ENCODE results near the gene TMEM174.

Gene TMEM174

DNA sequence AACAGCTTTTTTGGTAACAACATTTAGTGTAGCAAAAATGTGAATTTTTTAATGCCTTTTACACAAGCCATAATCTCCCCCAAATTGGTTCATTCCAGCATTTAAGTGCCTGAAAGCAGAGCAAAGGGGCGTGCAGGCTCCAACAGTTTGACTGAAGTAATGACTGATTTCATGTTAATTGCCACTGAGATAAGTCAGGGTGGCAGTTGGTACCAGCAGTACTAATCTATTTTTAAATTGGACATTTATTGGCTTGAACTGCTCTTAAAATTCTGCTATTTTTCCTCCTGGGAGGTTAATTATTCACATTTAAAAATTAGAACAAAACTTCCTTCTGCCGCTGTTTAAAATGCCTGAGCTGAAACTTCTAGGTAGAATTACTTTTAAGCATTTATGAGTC lies 40.2 kb upstream of the TMEM174 start:
- DNase-seq (ENCODE audit: extremely low read depth, low read depth) = no peak
- no peak for TF ChIP-seq CTCF (IDR thresholded peaks at IDR 0.05; ENCODE audit: low read depth, low read length)

GRCh38 chr5:73135021-73135420 lies 38.0 kb upstream of the TMEM174 start:
- TF ChIP-seq CTCF (IDR thresholded peaks at IDR 0.05; ENCODE audit: low read depth, low read length) = no peak
- DNase-seq (ENCODE audit: extremely low read depth, low read depth) = no peak

- peak; percentile 5 for DNase-seq (ENCODE audit: extremely low read depth, low read depth)
- TF ChIP-seq CTCF (IDR thresholded peaks at IDR 0.05; ENCODE audit: low read depth, low read length) = peak; percentile 54
These were observed 37.5 kb upstream of the TMEM174 start for GRCh38 chr5:73135429-73136054.

DNA sequence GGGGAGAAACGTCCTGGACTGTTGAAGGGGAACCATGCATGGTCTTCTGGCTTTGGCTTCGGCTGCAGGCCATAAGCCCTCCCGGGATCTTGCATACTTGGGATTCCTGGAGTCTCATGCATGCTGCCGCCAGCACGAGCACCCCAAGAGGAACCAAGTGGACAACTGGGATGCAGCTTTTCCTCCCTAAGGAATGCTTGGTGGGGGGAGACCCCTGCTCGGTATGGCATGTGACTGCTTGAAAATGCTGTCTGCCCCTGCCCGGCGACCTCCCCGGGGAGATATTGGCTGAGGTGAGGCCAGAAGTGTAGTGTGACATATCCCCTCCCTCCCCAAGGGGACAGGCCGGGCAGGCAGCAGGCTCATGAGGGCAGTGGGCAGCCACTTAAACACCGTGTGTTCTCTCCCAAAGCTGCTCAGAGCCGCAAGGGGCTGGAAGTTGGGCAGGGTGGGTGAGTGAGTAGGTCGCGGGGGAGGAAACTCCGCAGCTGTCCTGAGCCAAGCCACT lies 36.9 kb upstream of the TMEM174 start:
- no peak for DNase-seq (ENCODE audit: extremely low read depth, low read depth)

GRCh38 chr5:73137563-73138530 lies 35.1 kb upstream of the TMEM174 start:
- TF ChIP-seq CTCF (IDR thresholded peaks at IDR 0.05; ENCODE audit: low read depth, low read length) = no peak
- no peak for DNase-seq (ENCODE audit: extremely low read depth, low read depth)

More for the DNA sequence above, 36.9 kb upstream of the TMEM174 start:
- TF ChIP-seq CTCF (IDR thresholded peaks at IDR 0.05; ENCODE audit: low read depth, low read length) = no peak

- no peak for DNase-seq (ENCODE audit: extremely low read depth, low read depth)
- TF ChIP-seq CTCF (IDR thresholded peaks at IDR 0.05; ENCODE audit: low read depth, low read length) = no peak
These were observed 33.5 kb upstream of the TMEM174 start for GRCh38 chr5:73139485-73139884.

DNA sequence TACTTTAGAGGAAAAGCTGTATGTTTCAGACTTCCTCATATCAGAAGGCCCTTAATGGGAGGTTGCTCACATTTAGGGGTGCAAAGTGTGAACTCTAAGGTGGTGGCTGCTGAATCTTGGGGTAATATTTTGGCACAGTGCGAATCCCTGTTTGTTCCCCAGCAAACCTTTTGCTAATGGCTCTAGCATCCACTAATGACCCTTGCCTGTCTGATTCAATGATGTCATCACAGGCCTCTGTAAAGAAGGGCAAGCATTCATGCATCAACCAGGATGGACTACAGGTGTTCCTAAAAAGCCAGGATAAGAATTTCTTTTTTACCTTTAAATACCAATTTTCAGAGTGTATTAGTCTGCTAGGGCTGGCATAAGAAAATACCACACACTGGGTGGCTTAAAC lies 32.2 kb upstream of the TMEM174 start:
- no peak for TF ChIP-seq CTCF (IDR thresholded peaks at IDR 0.05; ENCODE audit: low read depth, low read length)
- no peak for DNase-seq (ENCODE audit: extremely low read depth, low read depth)

Data from AG09319 (cell line).